PC-3 (cell line): ENCODE data around the gene NOX4. TPM values are rescaled to one million over a fixed set of nuclear protein-coding genes. Genes with fewer than 3 reads are reported as not detected.
"Not testable (repeated sequence)": the region's sequence is repeated elsewhere in the genome, so short reads cannot be mapped to it uniquely, and the experiment has no call there.

Experiments used
- ATAC-seq: fragments of 200-7000 bp; cut with Tn5 transposase; 2 replicates; pipeline ENCODE4 v1.9.1; 2020; ENCODE audit warnings: mild to moderate bottlenecking, moderate library complexity
- BruUV-seq: library from RNA; stranded (reverse); fragments of 400-500 nt; replicated peaks from 2 replicates; lab custom pipeline; 2021; lab: Mats Ljungman, UMichigan
- CTCF ChIA-PET: fragments of 300-600 bp; sonication (Branson Sonifier 250); formaldehyde crosslinking; loops from one replicate; lab custom pipeline; 2022; ENCODE audit warnings: antibody characterized with exemption; lab: Charles Lee
- POLR2A ChIA-PET: fragments of 300-600 bp; sonication (Branson Sonifier 250); formaldehyde crosslinking; loops from one replicate; lab custom pipeline; 2022; ENCODE audit warnings: antibody characterized with exemption; ENCODE audit not compliant: unreplicated experiment; lab: Charles Lee
- DNase-seq: peaks from one replicate; pipeline ENCODE4 v3.0.0-alpha.2; 2015
- H2AFZ ChIP-seq: fragments of 300-600 bp; sonication (generic); 2 replicates; pipeline ENCODE4 v1.6.0; 2016; ENCODE audit warnings: antibody characterized with exemption, low read length
- H3F3A ChIP-seq: fragments of 300-600 bp; sonication (generic); one replicate; pipeline ENCODE4 v1.6.0; 2017; ENCODE audit warnings: antibody characterized with exemption, low read length, control low read depth, mild to moderate bottlenecking; ENCODE audit not compliant: unreplicated experiment
- H3K27ac ChIP-seq: fragments of 300-600 bp; sonication (generic); 2 replicates; pipeline ENCODE4 v1.5.1; 2016; ENCODE audit warnings: mild to moderate bottlenecking, low read length
- H3K27me3 ChIP-seq: fragments of 300-600 bp; sonication (generic); 2 replicates; pipeline ENCODE4 v1.6.1; 2016; ENCODE audit warnings: low read length, mixed read lengths
- H3K36me3 ChIP-seq: fragments of 300-600 bp; sonication (generic); 2 replicates; pipeline ENCODE4 v1.6.1; 2016; ENCODE audit warnings: low read depth, mixed run types, low read length, mixed read lengths
- H3K4me1 ChIP-seq: fragments of 300-600 bp; sonication (generic); 2 replicates; pipeline ENCODE4 v1.5.1; 2016; ENCODE audit warnings: low read length; ENCODE audit not compliant: insufficient read depth
- H3K4me2 ChIP-seq: fragments of 300-600 bp; sonication (generic); 2 replicates; pipeline ENCODE4 v1.6.0; 2016; ENCODE audit warnings: low read length
- H3K4me3 ChIP-seq: fragments of 300-600 bp; sonication (generic); 2 replicates; pipeline ENCODE4 v1.5.1; 2016; ENCODE audit warnings: mild to moderate bottlenecking, low read length, mixed read lengths
- H3K79me2 ChIP-seq: fragments of 300-600 bp; sonication (generic); 2 replicates; pipeline ENCODE4 v1.6.1; 2017; ENCODE audit warnings: low read length, mixed read lengths
- H3K9ac ChIP-seq: fragments of 300-600 bp; sonication (generic); 2 replicates; pipeline ENCODE4 v1.6.0; 2016; ENCODE audit warnings: mild to moderate bottlenecking, low read length
- H3K9me2 ChIP-seq: fragments of 300-600 bp; sonication (generic); replicated peaks from 2 replicates; pipeline ENCODE4 v1.6.1; 2016; ENCODE audit warnings: mixed run types, low read length, mixed read lengths
- H3K9me3 ChIP-seq: fragments of 300-600 bp; sonication (generic); 2 replicates; pipeline ENCODE4 v1.6.1; 2016; ENCODE audit warnings: low read length, mixed read lengths
- H4K20me1 ChIP-seq: fragments of 300-600 bp; sonication (generic); 2 replicates; pipeline ENCODE4 v1.6.1; 2016; ENCODE audit warnings: low read length, mixed read lengths
- EZH2 ChIP-seq: fragments of 300-600 bp; sonication (generic); IDR thresholded peaks from one replicate; pipeline ENCODE4 v1.6.1; 2017; ENCODE audit warnings: antibody characterized with exemption, mild to moderate bottlenecking, low read length; ENCODE audit not compliant: unreplicated experiment
- EZH2phosphoT487 ChIP-seq: fragments of 300-600 bp; sonication (generic); IDR thresholded peaks from 2 replicates; pipeline ENCODE4 v1.6.1; 2018; ENCODE audit warnings: mild to moderate bottlenecking, antibody characterized with exemption, low read length, borderline replicate concordance
- intact Hi-C: fragments of 100-400 bp; cut with micrococcal nuclease; formaldehyde crosslinking; loops from 2 replicates; pipeline ENCODE4 v1.9.0; 2023
- total RNA-seq: library from RNA; depleted of rRNA; stranded (reverse); fragments of >200 nt; gene quantifications from 2 replicates; pipeline ENCODE4 v1.2.3, GENCODE V29; 2014
- TF ChIP-seq, protein P1 (sequence below): fragments of 300-600 bp; sonication (generic); conservative IDR thresholded peaks from 2 replicates; pipeline ENCODE4 v1.5.1; 2017; ENCODE audit warnings: antibody characterized with exemption, low read depth, mild to moderate bottlenecking, low read length

Gene NOX4
- total RNA-seq, 1 experiment from 2014 or later, result not detected

GRCh38 chr11:89321401-89321800 lies 169.8 kb downstream of the NOX4 start:
- no peak overlapping the region for H3K27ac ChIP-seq
- POLR2A ChIA-PET, result no interaction called here
- no peak overlapping the region for H3K4me2 ChIP-seq
- no peaks in the 10 kb centered on the region; the same call in 1 of the 2 replicates for H3K27me3 ChIP-seq
- no peak overlapping the region for H2AFZ ChIP-seq
- no peaks in the 10 kb centered on the region for H3K36me3 ChIP-seq
- H3F3A ChIP-seq, result no peaks in the 10 kb centered on the region
- no peaks in the 10 kb centered on the region for H3K9me2 ChIP-seq
- intact Hi-C loops, result no loop called here
- H3K4me3 ChIP-seq, result no peak overlapping the region
- H3K79me2 ChIP-seq, result no peaks in the 10 kb centered on the region
- CTCF ChIA-PET, result no interaction called here
- no TSS peak for BruUV-seq
- ATAC-seq, result no peak
- H4K20me1 ChIP-seq, result no peaks in the 10 kb centered on the region
- TF ChIP-seq EZH2, result no peak
- TF ChIP-seq, protein P1, sequence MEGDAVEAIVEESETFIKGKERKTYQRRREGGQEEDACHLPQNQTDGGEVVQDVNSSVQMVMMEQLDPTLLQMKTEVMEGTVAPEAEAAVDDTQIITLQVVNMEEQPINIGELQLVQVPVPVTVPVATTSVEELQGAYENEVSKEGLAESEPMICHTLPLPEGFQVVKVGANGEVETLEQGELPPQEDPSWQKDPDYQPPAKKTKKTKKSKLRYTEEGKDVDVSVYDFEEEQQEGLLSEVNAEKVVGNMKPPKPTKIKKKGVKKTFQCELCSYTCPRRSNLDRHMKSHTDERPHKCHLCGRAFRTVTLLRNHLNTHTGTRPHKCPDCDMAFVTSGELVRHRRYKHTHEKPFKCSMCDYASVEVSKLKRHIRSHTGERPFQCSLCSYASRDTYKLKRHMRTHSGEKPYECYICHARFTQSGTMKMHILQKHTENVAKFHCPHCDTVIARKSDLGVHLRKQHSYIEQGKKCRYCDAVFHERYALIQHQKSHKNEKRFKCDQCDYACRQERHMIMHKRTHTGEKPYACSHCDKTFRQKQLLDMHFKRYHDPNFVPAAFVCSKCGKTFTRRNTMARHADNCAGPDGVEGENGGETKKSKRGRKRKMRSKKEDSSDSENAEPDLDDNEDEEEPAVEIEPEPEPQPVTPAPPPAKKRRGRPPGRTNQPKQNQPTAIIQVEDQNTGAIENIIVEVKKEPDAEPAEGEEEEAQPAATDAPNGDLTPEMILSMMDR, result no peak
- TF ChIP-seq EZH2phosphoT487, result no peak
- no peaks in the 10 kb centered on the region for H3K4me1 ChIP-seq
- no peak overlapping the region for H3K9ac ChIP-seq
- no peaks in the 10 kb centered on the region for H3K9me3 ChIP-seq
- DNase-seq, result no peak

GRCh38 chr11:89310607-89311006 lies 180.6 kb downstream of the NOX4 start:
- H3K4me3 ChIP-seq, H4K20me1 ChIP-seq, ATAC-seq, H2AFZ ChIP-seq, H3F3A ChIP-seq, H3K4me1 ChIP-seq, H3K9ac ChIP-seq, BruUV-seq, H3K79me2 ChIP-seq, intact Hi-C loops, H3K36me3 ChIP-seq, CTCF ChIA-PET, H3K9me2 ChIP-seq, H3K27me3 ChIP-seq, DNase-seq, H3K4me2 ChIP-seq, H3K9me3 ChIP-seq, H3K27ac ChIP-seq, POLR2A ChIA-PET: not testable (repeated sequence)

GRCh38 chr11:89309321-89309985 lies 181.7 kb downstream of the NOX4 start:
- H3K9me3 ChIP-seq, H3K27me3 ChIP-seq, H3K4me2 ChIP-seq, H2AFZ ChIP-seq, H3K79me2 ChIP-seq, POLR2A ChIA-PET, H3F3A ChIP-seq, H3K4me3 ChIP-seq, H4K20me1 ChIP-seq, CTCF ChIA-PET, H3K9me2 ChIP-seq, DNase-seq, intact Hi-C loops, ATAC-seq, H3K9ac ChIP-seq, H3K27ac ChIP-seq, H3K4me1 ChIP-seq, BruUV-seq, H3K36me3 ChIP-seq: not testable (repeated sequence)

DNA sequence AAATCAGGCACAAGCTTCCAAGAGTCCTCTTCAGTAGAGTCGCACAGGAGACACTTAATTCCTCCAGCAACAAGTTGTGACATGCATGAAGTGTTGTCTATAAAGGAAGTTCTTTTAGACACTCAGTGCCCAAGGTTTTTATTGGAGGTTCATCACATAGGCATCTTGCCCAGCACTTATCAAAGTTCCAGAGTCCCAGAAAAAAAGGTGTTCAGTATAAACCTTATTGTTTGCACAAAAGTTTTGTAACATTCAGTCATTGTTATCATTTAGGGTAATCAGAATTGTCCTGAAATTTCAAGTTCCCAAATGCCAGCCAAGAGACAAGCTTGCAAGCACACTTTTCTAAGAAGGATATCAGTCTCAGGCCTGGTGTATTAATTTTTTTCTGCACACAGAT lies 182.9 kb downstream of the NOX4 start:
- H4K20me1 ChIP-seq, H3F3A ChIP-seq, CTCF ChIA-PET, BruUV-seq, POLR2A ChIA-PET, H3K9me2 ChIP-seq, H3K4me3 ChIP-seq, H3K4me1 ChIP-seq, H3K4me2 ChIP-seq, H2AFZ ChIP-seq, H3K36me3 ChIP-seq, H3K27me3 ChIP-seq, H3K27ac ChIP-seq, H3K79me2 ChIP-seq, H3K9me3 ChIP-seq, H3K9ac ChIP-seq, DNase-seq, intact Hi-C loops, ATAC-seq: not testable (repeated sequence)

DNA sequence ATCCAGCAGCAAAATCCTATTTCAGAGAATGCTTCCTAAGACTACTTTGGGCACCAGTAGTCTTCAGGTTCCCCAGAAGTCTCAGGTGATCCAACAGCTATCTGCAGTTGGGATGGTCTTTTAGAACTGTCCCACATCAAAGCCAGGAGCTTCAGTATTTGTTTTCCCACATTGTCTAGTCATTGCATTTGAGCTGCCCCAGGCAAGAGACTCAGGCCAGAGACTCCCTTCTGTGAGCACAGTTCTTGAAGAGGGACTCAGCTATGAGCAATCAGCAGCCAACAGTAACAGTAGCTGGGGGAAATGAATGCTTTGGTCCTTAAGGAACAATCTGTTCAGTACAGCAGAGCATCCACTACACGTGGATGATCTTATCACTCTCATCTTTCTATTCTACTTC lies 188.1 kb downstream of the NOX4 start:
- H3K4me1 ChIP-seq, H3K4me3 ChIP-seq, H3K4me2 ChIP-seq, CTCF ChIA-PET, H3K9me3 ChIP-seq, H3K9me2 ChIP-seq, H3K36me3 ChIP-seq, intact Hi-C loops, H2AFZ ChIP-seq, H3K27ac ChIP-seq, H3K79me2 ChIP-seq, H3F3A ChIP-seq, BruUV-seq, H4K20me1 ChIP-seq, ATAC-seq, DNase-seq, POLR2A ChIA-PET, H3K9ac ChIP-seq, H3K27me3 ChIP-seq: not testable (repeated sequence)

DNA sequence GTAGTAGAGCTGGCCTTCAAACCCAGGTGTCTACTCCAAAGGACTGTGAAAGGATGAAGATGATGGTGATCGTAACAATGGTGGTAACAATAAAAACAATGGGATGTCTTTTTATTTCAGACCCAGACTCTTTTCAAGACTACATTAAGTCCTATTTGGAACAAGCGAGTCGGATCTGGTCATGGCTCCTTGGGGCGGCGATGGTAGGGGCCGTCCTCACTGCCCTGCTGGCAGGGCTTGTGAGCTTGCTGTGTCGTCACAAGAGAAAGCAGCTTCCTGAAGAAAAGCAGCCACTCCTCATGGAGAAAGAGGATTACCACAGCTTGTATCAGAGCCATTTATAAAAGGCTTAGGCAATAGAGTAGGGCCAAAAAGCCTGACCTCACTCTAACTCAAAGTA lies 196.2 kb downstream of the NOX4 start:
- H3K27me3 ChIP-seq, result peaks cover 17% of the 10 kb centered on the region
- H3K4me3 ChIP-seq, H3K4me1 ChIP-seq, CTCF ChIA-PET, intact Hi-C loops, H3K9me2 ChIP-seq, H3K9ac ChIP-seq, POLR2A ChIA-PET, H3F3A ChIP-seq, H3K4me2 ChIP-seq, H3K79me2 ChIP-seq, H3K27ac ChIP-seq, H2AFZ ChIP-seq, DNase-seq, H3K9me3 ChIP-seq, ATAC-seq, H3K36me3 ChIP-seq, BruUV-seq, H4K20me1 ChIP-seq: not testable (repeated sequence)
